GM08714 (cell line): ENCODE measurements around the gene CRYBB1.

Experiments used
- H3K4me3 ChIP-seq: fragments of 200-500 bp; sonication (Bioruptor generic); 2 replicates; pipeline ENCODE4 v1.5.1; 2014; ENCODE audit warnings: mild to moderate bottlenecking, low read length, inconsistent platforms
- ZNF274 ChIP-seq: IDR thresholded peaks from 2 replicates; pipeline ENCODE4 v1.6.1; 2012; ENCODE audit warnings: mild to moderate bottlenecking, low read depth, low read length

The CRYBB1 gene

GRCh38 chr22:26604368-26604767 lies 13.5 kb downstream of the CRYBB1 start:
- no peak for TF ChIP-seq ZNF274
- H3K4me3 ChIP-seq: no peak overlapping the region

DNA sequence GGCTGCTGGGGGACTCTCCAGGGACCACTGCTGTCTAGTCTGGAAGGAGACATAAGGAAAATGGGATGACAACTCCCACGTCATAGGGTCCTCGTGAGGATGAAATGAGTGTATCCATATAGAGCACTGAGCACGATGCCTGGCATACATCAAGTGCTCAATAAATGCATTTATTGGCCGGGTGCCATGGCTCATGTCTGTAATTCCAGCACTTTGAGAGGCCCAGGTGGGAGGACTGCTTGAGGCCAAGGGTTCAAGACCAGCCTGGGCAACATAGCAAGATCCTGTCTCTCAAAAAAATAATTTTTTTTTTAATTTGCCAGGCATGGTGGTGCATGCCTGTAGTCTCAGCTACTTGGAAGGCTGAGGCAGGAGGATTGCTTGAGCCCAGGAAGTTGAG lies 15.7 kb downstream of the CRYBB1 start:
- TF ChIP-seq ZNF274: no peak
- H3K4me3 ChIP-seq: no peak overlapping the region

DNA sequence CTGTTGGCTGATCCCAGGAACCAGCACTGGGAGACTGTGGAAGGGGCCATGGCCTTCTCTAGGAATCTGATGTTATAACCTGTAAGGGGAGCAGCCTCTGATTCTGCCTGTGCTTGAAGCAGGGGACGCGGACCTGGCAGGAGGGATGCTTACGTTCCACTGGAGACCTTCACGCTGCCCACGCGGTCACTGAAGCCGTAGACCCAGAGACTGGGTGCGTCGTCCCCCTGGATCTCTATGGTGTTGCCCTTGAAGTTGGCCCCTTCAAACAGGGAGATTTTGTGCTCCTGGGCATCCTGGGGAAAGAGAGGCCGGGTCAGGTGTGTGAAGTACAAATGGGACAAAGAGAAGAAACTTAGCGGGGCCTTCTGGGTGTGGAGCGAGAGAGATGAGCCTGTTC lies 16.1 kb downstream of the CRYBB1 start:
- no peak overlapping the region for H3K4me3 ChIP-seq
- TF ChIP-seq ZNF274: no peak

GRCh38 chr22:26599505-26599904 lies 18.3 kb downstream of the CRYBB1 start:
- H3K4me3 ChIP-seq: no peak overlapping the region
- no peak for TF ChIP-seq ZNF274

GRCh38 chr22:26597480-26597879 lies 20.3 kb downstream of the CRYBB1 start:
- H3K4me3 ChIP-seq: no peak overlapping the region
- no peak for TF ChIP-seq ZNF274

- no peak for TF ChIP-seq ZNF274
- no peak overlapping the region for H3K4me3 ChIP-seq
Observed at GRCh38 chr22:26597026-26597425, 20.8 kb downstream of the CRYBB1 start.

DNA sequence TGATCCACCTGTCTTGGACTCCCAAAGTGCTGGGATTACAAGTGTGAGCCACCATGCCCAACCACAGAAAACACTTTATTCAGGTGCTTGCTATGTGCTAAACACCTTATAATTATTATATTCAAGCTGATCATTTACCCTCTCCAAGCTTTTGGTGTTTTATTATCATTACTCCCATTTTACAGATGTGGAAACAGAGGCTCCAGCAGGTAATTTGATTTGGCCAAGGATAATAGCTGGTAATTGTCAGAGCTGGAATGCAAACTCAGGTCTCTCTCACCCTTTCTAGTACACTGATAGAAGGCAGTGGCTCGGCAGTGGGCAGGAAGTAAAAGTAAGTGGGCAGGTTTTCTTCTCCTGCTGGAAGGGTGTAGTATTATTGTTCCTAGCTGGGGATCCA lies 24.1 kb downstream of the CRYBB1 start:
- no peak for TF ChIP-seq ZNF274
- H3K4me3 ChIP-seq: no peak overlapping the region

GRCh38 chr22:26592421-26592891 lies 25.4 kb downstream of the CRYBB1 start:
- no peak overlapping the region; the same call in 1 of the 2 replicates for H3K4me3 ChIP-seq
- no peak for TF ChIP-seq ZNF274

DNA sequence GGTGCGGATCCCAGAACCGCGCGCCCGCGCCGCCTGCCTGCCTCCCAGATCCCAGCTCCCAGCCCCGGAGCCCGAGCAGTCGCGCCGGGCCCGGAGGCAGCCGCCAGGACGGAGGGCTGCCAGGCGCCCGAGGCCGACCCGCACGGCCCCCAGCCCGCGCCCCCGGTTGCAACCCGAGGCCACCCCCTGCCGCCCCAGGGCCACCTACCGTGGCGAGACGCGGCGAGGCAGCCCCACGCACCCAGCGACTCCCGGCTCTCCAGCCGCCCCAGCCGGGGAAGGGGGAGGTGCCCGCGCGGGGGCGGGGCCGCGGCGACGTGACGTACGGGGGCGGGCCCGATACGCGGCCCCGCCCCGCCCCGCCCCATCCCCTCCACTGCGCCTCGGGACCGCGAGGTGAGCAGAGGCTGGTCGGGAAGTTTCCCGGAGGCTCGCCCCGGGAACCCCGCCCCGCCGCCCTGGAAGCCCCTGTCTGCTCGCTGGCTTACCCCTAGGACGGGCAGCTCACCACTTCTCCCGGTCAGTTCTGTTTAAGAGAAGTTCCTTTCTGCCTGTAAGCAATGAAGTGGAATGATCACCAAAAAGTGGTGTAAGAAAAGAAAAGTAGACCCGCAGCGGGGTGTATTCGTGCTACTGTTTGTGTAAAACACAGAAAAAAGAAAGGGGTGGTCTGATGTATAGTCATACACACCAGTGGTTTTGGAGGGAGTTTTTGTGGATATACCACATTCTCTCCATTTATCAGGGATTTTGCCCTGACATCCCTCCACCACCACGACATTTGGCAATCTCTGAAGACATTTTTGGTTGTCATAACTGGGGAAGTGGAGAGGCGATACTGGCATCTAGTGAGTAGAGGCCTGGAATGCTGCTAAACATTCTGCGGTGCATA lies 27.7 kb downstream of the CRYBB1 start, which contains the start of gene TPST2:
TSS of gene TPST2 (minus strand) at position 288 of the 892 bp plus-strand sequence. CDS start 48,502 bp downstream, outside the sequence.
- TF ChIP-seq ZNF274: no peak
- peak within 1 kb of the TSS; percentile 85 for H3K4me3 ChIP-seq

- H3K4me3 ChIP-seq: peak overlapping the region; percentile 80
- no peak for TF ChIP-seq ZNF274
Observed at GRCh38 chr22:26589367-26589844, 28.4 kb downstream of the CRYBB1 start.

- TF ChIP-seq ZNF274: no peak
- H3K4me3 ChIP-seq: peak overlapping the region; percentile 80
Observed at GRCh38 chr22:26588729-26589366, 29.0 kb downstream of the CRYBB1 start.

DNA sequence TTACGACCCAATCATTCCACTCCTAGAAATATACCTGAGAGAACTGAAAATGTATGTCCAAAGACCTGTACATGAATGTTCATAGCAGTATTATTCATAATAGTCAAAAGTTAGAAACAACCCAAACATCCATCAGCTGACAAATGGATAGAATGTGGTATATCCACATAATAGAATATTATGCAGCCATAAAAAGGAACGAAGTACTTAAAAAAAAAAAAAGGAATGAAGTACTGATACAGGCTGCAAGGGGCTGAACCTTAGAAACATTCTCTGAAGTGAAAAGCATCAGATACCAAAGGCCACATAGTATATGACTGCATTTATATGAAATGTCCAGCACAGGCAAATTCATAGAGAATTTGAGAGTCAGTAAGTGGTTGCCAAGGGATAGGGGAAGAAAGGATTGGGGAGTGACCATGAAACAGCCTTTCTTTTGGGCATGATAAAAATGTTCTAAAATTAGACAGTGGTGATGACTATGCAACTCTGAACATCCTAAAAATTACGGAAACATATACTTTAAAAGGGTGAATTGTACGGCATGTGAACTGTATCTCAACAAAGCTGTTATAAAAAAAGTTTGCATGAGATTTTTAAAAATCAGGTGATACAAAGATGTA lies 29.7 kb downstream of the CRYBB1 start:
- TF ChIP-seq ZNF274: no peak
- no peak overlapping the region for H3K4me3 ChIP-seq

DNA sequence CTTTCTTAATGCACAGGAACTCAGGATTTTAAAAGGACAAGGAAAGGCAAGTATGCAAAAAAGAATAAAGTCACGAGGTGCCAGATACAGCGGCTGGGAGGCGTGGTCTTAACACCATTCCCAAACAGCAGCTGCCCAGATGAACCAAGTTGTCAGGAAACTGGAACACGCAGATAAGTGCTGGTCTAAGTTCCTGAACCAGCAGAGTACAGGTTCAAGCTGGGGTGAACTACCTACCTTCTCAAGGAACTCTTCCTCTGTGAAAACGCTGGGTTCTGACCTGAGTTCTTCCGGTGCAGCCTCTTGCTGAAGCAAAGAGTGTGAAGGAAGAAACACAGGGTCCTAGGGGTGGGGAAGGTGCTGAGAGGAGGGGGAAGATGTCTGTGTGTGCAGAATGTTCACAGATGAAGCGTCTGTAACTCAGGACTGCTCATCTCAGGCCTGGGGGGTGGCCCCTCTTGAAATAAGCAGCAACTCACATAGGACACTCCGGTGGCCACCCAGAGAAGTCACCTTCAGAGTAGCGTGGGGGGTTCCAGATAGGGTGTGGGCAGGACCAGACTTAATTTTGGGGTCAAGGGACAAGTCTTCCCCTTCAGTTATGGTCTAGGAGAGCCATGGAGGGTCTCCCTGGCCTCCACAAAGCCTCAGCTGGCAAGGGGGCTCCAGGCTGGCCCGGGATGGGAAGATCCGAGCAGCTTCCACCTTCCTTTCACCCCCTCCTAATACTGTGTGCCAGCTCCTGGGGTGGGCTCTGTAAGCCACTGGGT lies 31.1 kb downstream of the CRYBB1 start:
- TF ChIP-seq ZNF274: no peak

GRCh38 chr22:26585104-26585790 lies 32.6 kb downstream of the CRYBB1 start:
- H3K4me3 ChIP-seq: no peak overlapping the region

More for the DNA sequence above, 31.1 kb downstream of the CRYBB1 start:
- no peak overlapping the region for H3K4me3 ChIP-seq

More at GRCh38 chr22:26585104-26585790, 32.6 kb downstream of the CRYBB1 start:
- no peak for TF ChIP-seq ZNF274
